Suprapubic skin (tissue), 3 donors: ENCODE results near the gene FAM187B.

Experiments used
- EP300 ChIP-seq: sonication (generic); formaldehyde crosslinking; IDR thresholded peaks from one replicate; pipeline ENCODE4 v1.6.1; 2017; ENCODE audit warnings: antibody characterized with exemption
- POLR2A ChIP-seq, 2 donors: fragments of 450-650 bp; IDR thresholded peaks; one replicate each; pipeline ENCODE4 v1.6.1; 2017; ENCODE audit warnings: antibody characterized with exemption in 2 of 2, mild to moderate bottlenecking in 2 of 2, moderate library complexity in 2 of 2
- TF ChIP-seq, protein P1 (sequence below), 2 donors: fragments of 200-600 bp in 1 of 2; fragments of 450-650 bp in 1 of 2; sonication (generic) in 1 of 2; IDR thresholded peaks; one replicate each; pipeline ENCODE4 v1.5.1; 2016 to 2019; ENCODE audit warnings: antibody characterized with exemption in 2 of 2, mild to moderate bottlenecking in 1 of 2, moderate library complexity in 1 of 2

DNA sequence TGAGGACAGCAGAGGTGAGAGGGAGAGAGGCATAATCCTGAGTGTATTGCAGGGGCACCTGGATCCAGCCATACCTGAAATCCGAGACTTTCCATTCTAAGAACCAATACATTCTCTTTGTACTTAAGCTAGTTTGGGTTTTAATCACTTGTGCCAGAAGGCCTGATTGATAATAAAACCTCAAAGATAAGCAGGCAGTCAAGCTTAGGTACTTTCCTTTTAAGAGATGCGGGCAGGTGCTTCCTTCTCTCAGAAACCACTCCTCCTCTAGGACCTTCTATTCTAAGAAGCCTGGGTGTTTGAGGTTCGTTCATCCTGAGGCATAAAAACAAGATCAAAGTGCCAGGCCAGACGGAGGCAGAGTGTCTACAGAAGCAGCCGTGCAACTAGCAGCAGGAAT is 22.2 kb downstream of the FAM187B start:
- TF ChIP-seq EP300 (no peak), POLR2A (IDR thresholded peaks at IDR 0.05) (no peak)
- TF ChIP-seq, protein P1, sequence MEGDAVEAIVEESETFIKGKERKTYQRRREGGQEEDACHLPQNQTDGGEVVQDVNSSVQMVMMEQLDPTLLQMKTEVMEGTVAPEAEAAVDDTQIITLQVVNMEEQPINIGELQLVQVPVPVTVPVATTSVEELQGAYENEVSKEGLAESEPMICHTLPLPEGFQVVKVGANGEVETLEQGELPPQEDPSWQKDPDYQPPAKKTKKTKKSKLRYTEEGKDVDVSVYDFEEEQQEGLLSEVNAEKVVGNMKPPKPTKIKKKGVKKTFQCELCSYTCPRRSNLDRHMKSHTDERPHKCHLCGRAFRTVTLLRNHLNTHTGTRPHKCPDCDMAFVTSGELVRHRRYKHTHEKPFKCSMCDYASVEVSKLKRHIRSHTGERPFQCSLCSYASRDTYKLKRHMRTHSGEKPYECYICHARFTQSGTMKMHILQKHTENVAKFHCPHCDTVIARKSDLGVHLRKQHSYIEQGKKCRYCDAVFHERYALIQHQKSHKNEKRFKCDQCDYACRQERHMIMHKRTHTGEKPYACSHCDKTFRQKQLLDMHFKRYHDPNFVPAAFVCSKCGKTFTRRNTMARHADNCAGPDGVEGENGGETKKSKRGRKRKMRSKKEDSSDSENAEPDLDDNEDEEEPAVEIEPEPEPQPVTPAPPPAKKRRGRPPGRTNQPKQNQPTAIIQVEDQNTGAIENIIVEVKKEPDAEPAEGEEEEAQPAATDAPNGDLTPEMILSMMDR (IDR thresholded peaks at IDR 0.05), result no peak
